ENCODE results near the gene RBM33. TPM values are rescaled to one million over a fixed set of nuclear protein-coding genes. Genes with fewer than 3 reads are reported as not detected.

RBM33 gene
- total RNA-seq, 1 experiment from 2014 or later: 73.6 TPM

GRCh38 chr7:155775691-155776090 is 131.2 kb downstream of the RBM33 start:
- BruUV-seq (replicated peaks): no TSS peak
- H3K36me3 ChIP-seq (ENCODE audit: insufficient read depth, low read length, poor library complexity, severe bottlenecking): peaks cover 30% of the 10 kb centered on the region
- intact Hi-C loops (cut with micrococcal nuclease; ENCODE audit: unreplicated experiment): no loop called here

GRCh38 chr7:155776606-155777005 is 132.1 kb downstream of the RBM33 start:
- ChIA-PET CTCF (no interaction called here), POLR2A (ENCODE audit: low non-redundant PET) (no interaction called here)
- H3K9me3 ChIP-seq (ENCODE audit: low read depth, low read length, poor library complexity, severe bottlenecking): no peaks in the 10 kb centered on the region
- H3K36me3 ChIP-seq (ENCODE audit: insufficient read depth, low read length, poor library complexity, severe bottlenecking): peaks cover 30% of the 10 kb centered on the region
- no peaks in the 10 kb centered on the region for H3K4me1 ChIP-seq (ENCODE audit: insufficient read depth, low read length, poor library complexity, severe bottlenecking)
- DNase-seq (ENCODE audit: low spot score): no peak
- no TSS peak for BruUV-seq (replicated peaks)
- intact Hi-C loops (cut with micrococcal nuclease; ENCODE audit: unreplicated experiment): no loop called here
- H3K27ac ChIP-seq (ENCODE audit: low read depth, low read length, poor library complexity, severe bottlenecking): no peak overlapping the region
- no peak overlapping the region for H3K4me3 ChIP-seq (ENCODE audit: low read depth, low read length, poor library complexity, severe bottlenecking)
- H3K27me3 ChIP-seq (replicated peaks; ENCODE audit: insufficient read depth, low read depth, low read length, poor library complexity): no peaks in the 10 kb centered on the region
- TF ChIP-seq CTCF (conservative IDR thresholded peaks at IDR 0.05; ENCODE audit: low read depth, low read length): no peak
- TF ChIP-seq EZH2 (IDR thresholded peaks at IDR 0.05; ENCODE audit: borderline replicate concordance, low read depth, low read length, poor library complexity, severe bottlenecking): no peak

More at GRCh38 chr7:155775691-155776090, 131.2 kb downstream of the RBM33 start:
- no peaks in the 10 kb centered on the region for H3K9me3 ChIP-seq (ENCODE audit: low read depth, low read length, poor library complexity, severe bottlenecking)
- no peak overlapping the region for H3K27ac ChIP-seq (ENCODE audit: low read depth, low read length, poor library complexity, severe bottlenecking)
- TF ChIP-seq EZH2 (IDR thresholded peaks at IDR 0.05; ENCODE audit: borderline replicate concordance, low read depth, low read length, poor library complexity, severe bottlenecking) (no peak), CTCF (conservative IDR thresholded peaks at IDR 0.05; ENCODE audit: low read depth, low read length) (no peak)
- no peaks in the 10 kb centered on the region for H3K4me1 ChIP-seq (ENCODE audit: insufficient read depth, low read length, poor library complexity, severe bottlenecking)
- H3K27me3 ChIP-seq (replicated peaks; ENCODE audit: insufficient read depth, low read depth, low read length, poor library complexity): no peaks in the 10 kb centered on the region
- POLR2A ChIA-PET (ENCODE audit: low non-redundant PET): no interaction called here
- CTCF ChIA-PET: no interaction called here
- no peak overlapping the region for H3K4me3 ChIP-seq (ENCODE audit: low read depth, low read length, poor library complexity, severe bottlenecking)
- DNase-seq (ENCODE audit: low spot score): no peak

GRCh38 chr7:155778349-155778748 is 133.9 kb downstream of the RBM33 start:
- POLR2A ChIA-PET (ENCODE audit: low non-redundant PET): no interaction called here
- Histone ChIP-seq H3K27me3 (replicated peaks; ENCODE audit: insufficient read depth, low read depth, low read length, poor library complexity) (no peaks in the 10 kb centered on the region), H3K9me3 (ENCODE audit: low read depth, low read length, poor library complexity, severe bottlenecking) (no peaks in the 10 kb centered on the region), H3K27ac (ENCODE audit: low read depth, low read length, poor library complexity, severe bottlenecking) (no peak overlapping the region), H3K4me1 (ENCODE audit: insufficient read depth, low read length, poor library complexity, severe bottlenecking) (no peaks in the 10 kb centered on the region), H3K36me3 (ENCODE audit: insufficient read depth, low read length, poor library complexity, severe bottlenecking) (peaks cover 23% of the 10 kb centered on the region), H3K4me3 (ENCODE audit: low read depth, low read length, poor library complexity, severe bottlenecking) (no peak overlapping the region)
- no peak for DNase-seq (ENCODE audit: low spot score)
- no TSS peak for BruUV-seq (replicated peaks)
- intact Hi-C loops (cut with micrococcal nuclease; ENCODE audit: unreplicated experiment): no loop called here
- TF ChIP-seq EZH2 (IDR thresholded peaks at IDR 0.05; ENCODE audit: borderline replicate concordance, low read depth, low read length, poor library complexity, severe bottlenecking) (no peak), CTCF (conservative IDR thresholded peaks at IDR 0.05; ENCODE audit: low read depth, low read length) (no peak)
- CTCF ChIA-PET: no interaction called here
